ENCODE data around the gene CACNA2D1. TPM values are rescaled to one million over a fixed set of nuclear protein-coding genes. Genes with fewer than 3 reads are reported as not detected.

Gene CACNA2D1
- polyA plus RNA-seq, 2 of the 4 experiments (the other 2 are of a cell fraction): 18.0 to 32.9 TPM

- WGBS (ENCODE audit: missing lambda C conversion rate): 52% methylated on average over 12 of the region's 22 CpGs
- Histone ChIP-seq H3K4me2 (peak overlapping the region; percentile 90), H3K4me1 (peaks cover 29% of the 10 kb centered on the region), H3K4me3 (peak overlapping the region; percentile 91), H3K27ac (peak overlapping the region; percentile 93 to 98), H3K9me3 (no peaks in the 10 kb centered on the region)
- ChIA-PET CTCF (interaction anchor here (0.8 to 1.0 kb wide), 2 partner anchors 37 to 186 kb away, joined by 3 to 4 read pairs; no protein-coding TSS in a partner anchor), POLR2A (no interaction called here)
- ATAC-seq (peak; percentile 75 to 81), DNase-seq (ENCODE audit: low read depth in 1 of 2, low spot score in 1 of 2) (peak; percentile 61 to 80), FAIRE-seq (no peak)
- TF ChIP-seq SMC3 (IDR thresholded peaks at IDR 0.05) (peak; percentile 28; the same call in 1 of the 3 replicates), FOXS1 (CRISPR knock-in tag; IDR thresholded peaks at IDR 0.05) (no peak), CTCF (IDR thresholded peaks at IDR 0.05) (peak; percentile 36), RCOR1 (IDR thresholded peaks at IDR 0.05; ENCODE audit: low read depth, low read length) (no peak), RAD21 (conservative IDR thresholded peaks at IDR 0.05 in 1 of 2, IDR thresholded peaks at IDR 0.05 in 1 of 2) (peak; percentile 56), EP300 (IDR thresholded peaks at IDR 0.05) (no peak)
Observed at GRCh38 chr7:82444220-82444909, 788 bp upstream of the CACNA2D1 start.

GRCh38 chr7:82443036-82443546 is 486 bp downstream of the CACNA2D1 start:
- peaks cover 38% of the 10 kb centered on the region for H3K4me1 ChIP-seq
- H3K4me2 ChIP-seq: peak overlapping the region; percentile 83
- WGBS (ENCODE audit: missing lambda C conversion rate): 2% methylated on average over 33 of the region's 64 CpGs
- peak in 1 of 2 experiments; percentile 43 for DNase-seq (ENCODE audit: low read depth in 1 of 2, low spot score in 1 of 2)
- H3K4me3 ChIP-seq: peak overlapping the region; percentile 91
- no peak for FAIRE-seq
- ChIA-PET CTCF (no interaction called here), POLR2A (no interaction called here)
- no peak for TF ChIP-seq ZC3H11A (IDR thresholded peaks at IDR 0.05)
- TF ChIP-seq ZNF302 (CRISPR knock-in tag; IDR thresholded peaks at IDR 0.05): no peak
- TF ChIP-seq JUN (IDR thresholded peaks at IDR 0.05): no peak; a peak in 1 of 5 replicates
- TF ChIP-seq KDM1A (IDR thresholded peaks at IDR 0.05; ENCODE audit: low read depth): no peak
- no peak for TF ChIP-seq RNF2 (IDR thresholded peaks at IDR 0.05; ENCODE audit: borderline replicate concordance, low read depth)
- 0 out of 2 replicates have a peak, but pooled peaks have one; percentile 24 for TF ChIP-seq RFX5 (IDR thresholded peaks at IDR 0.05)
- peak; percentile 56; the same call in 1 of the 2 replicates for TF ChIP-seq PHF8 (IDR thresholded peaks at IDR 0.05; ENCODE audit: borderline replicate concordance, low read depth)
- peak; percentile 59 for TF ChIP-seq MAX (IDR thresholded peaks at IDR 0.05)
- no peak for TF ChIP-seq EP300 (IDR thresholded peaks at IDR 0.05)
- no peak for TF ChIP-seq CHD4 (IDR thresholded peaks at IDR 0.05; ENCODE audit: borderline replicate concordance)
- no peak for TF ChIP-seq MYC (IDR thresholded peaks at IDR 0.05; ENCODE audit: borderline replicate concordance, low read length)
- no peak for TF ChIP-seq EHF (CRISPR knock-in tag; IDR thresholded peaks at IDR 0.05)
- TF ChIP-seq RARB (CRISPR knock-in tag; IDR thresholded peaks at IDR 0.05): no peak
- TF ChIP-seq BHLHE40 (IDR thresholded peaks at IDR 0.05; ENCODE audit: low read depth, low read length): no peak
- TF ChIP-seq HOXB5 (CRISPR knock-in tag; IDR thresholded peaks at IDR 0.05): no peak
- no peak for TF ChIP-seq HOXA7 (CRISPR knock-in tag; IDR thresholded peaks at IDR 0.05)
- H3K27ac ChIP-seq: peak overlapping the region; percentile 93 to 98
- ATAC-seq: peak; percentile 42 to 54
- no peaks in the 10 kb centered on the region for H3K9me3 ChIP-seq

GRCh38 chr7:82442492-82443035 is 1.0 kb downstream of the CACNA2D1 start:
- WGBS (ENCODE audit: missing lambda C conversion rate): 2% methylated on average over 22 of the region's 22 CpGs
- H3K4me1 ChIP-seq: peaks cover 39% of the 10 kb centered on the region
- CTCF ChIA-PET: interaction anchor here (0.7 kb wide), 1 partner anchor 564 kb away, joined by 3 read pairs; no protein-coding TSS in a partner anchor
- peak; percentile 21 to 38 for DNase-seq (ENCODE audit: low read depth in 1 of 2, low spot score in 1 of 2)
- ATAC-seq: peak; percentile 1 to 10
- peak overlapping the region; percentile 93 to 98 for H3K27ac ChIP-seq
- no peak for FAIRE-seq
- no peak for TF ChIP-seq ZNF302 (CRISPR knock-in tag; IDR thresholded peaks at IDR 0.05)
- 0 out of 2 replicates have a peak, but pooled peaks have one; percentile 49 for TF ChIP-seq MAX (IDR thresholded peaks at IDR 0.05)
- TF ChIP-seq HES2 (IDR thresholded peaks at IDR 0.05): no peak
- TF ChIP-seq POLR2AphosphoS2 (conservative IDR thresholded peaks at IDR 0.05; ENCODE audit: low read length): no peak
- no peak for TF ChIP-seq TP53 (CRISPR knock-in tag; IDR thresholded peaks at IDR 0.05)
- 0 out of 2 replicates have a peak, but pooled peaks have one; percentile 12 for TF ChIP-seq HDAC2 (IDR thresholded peaks at IDR 0.05)
- POLR2A ChIA-PET: no interaction called here
- peak overlapping the region; percentile 91 for H3K4me3 ChIP-seq
- H3K4me2 ChIP-seq: peak overlapping the region; percentile 83
- H3K9me3 ChIP-seq: no peaks in the 10 kb centered on the region
